K562 (cell line): ENCODE results near the gene CPLX1. TPM values are rescaled to one million over a fixed set of nuclear protein-coding genes. Genes with fewer than 3 reads are reported as not detected.

ENCODE experiments used
- ATAC-seq: fragments of 200-7000 bp; cut with Tn5 transposase; 3 replicates; pipeline ENCODE4 v1.9.1; 2020; ENCODE audit warnings: moderate library complexity
- BruUV-seq: library from RNA; stranded (reverse); fragments of 400-500 nt; replicated peaks from 2 replicates; lab custom pipeline; 2021; lab: Mats Ljungman, UMichigan
- CTCF ChIA-PET: fragments of 300-600 bp; formaldehyde crosslinking; extraction: SDS; loops from one replicate; lab custom pipeline; 2021; ENCODE audit warnings: low intra/inter-chr PET ratio; lab: Yijun Ruan, JAX
- POLR2A ChIA-PET: fragments of 300-600, 350-650 bp; sonication (Branson Sonifier 250); formaldehyde crosslinking; extraction: SDS; loops from one replicate; lab custom pipeline; 2021; ENCODE audit warnings: antibody characterized with exemption, inconsistent platforms; lab: Yijun Ruan, JAX
- DNase-seq, 4 experiments: peaks; one replicate each; pipeline versions ENCODE4 v3.0.0 to v3.0.0-alpha.2; 2011 to 2018; ENCODE audit warnings: low spot score in 3 of 4, mixed read lengths in 3 of 4; ENCODE audit errors: extremely low read depth in 1 of 4
- FAIRE-seq: peaks from 2 replicates; lab custom pipeline; 2011; peaks lifted over from hg19 to GRCh38; lab: Jason Lieb, UNC
- H2AFZ ChIP-seq: 2 replicates; pipeline ENCODE4 v1.6.0; 2011; ENCODE audit warnings: low read depth, low read length, control low read depth, inconsistent platforms
- H3K27ac ChIP-seq: fragments of 200-600 bp; 3 replicates; pipeline ENCODE4 v1.8.0; 2011; ENCODE audit warnings: low read depth, mild to moderate bottlenecking, control low read depth, inconsistent platforms, low read length, moderate library complexity, mixed read lengths; ENCODE audit errors: extremely low read depth
- H3K27me3 ChIP-seq, 2 experiments: fragments of 300-600 bp in 1 of 2; 2 replicates in 1 of 2; 3 replicates in 1 of 2; pipeline versions ENCODE4 v1.6.0 to v1.8.0; 2011; ENCODE audit warnings: inconsistent platforms in 2 of 2, low read length in 2 of 2, mild to moderate bottlenecking in 1 of 2, mixed read lengths in 1 of 2, moderate library complexity in 1 of 2; ENCODE audit not compliant: control insufficient read depth in 2 of 2, insufficient read depth in 2 of 2
- H3K36me3 ChIP-seq: fragments of 300-600 bp; 3 replicates; pipeline ENCODE4 v1.8.0; 2011; ENCODE audit warnings: mild to moderate bottlenecking, low read length, inconsistent platforms; ENCODE audit not compliant: control insufficient read depth, insufficient read depth
- H3K4me1 ChIP-seq, 2 experiments: fragments of 200-600 bp in 1 of 2; replicated peaks in 1 of 2; 2 replicates in 1 of 2; 3 replicates in 1 of 2; pipeline versions ENCODE4 v1.5.1 to v1.8.0; 2011; ENCODE audit warnings: inconsistent platforms in 2 of 2, low read length in 2 of 2, mild to moderate bottlenecking in 1 of 2, mixed read lengths in 1 of 2, moderate library complexity in 1 of 2; ENCODE audit not compliant: control insufficient read depth in 2 of 2, insufficient read depth in 2 of 2
- H3K4me2 ChIP-seq: 2 replicates; pipeline ENCODE4 v1.6.1; 2011; ENCODE audit warnings: low read length, control low read depth, inconsistent platforms, mixed read lengths; ENCODE audit not compliant: insufficient read depth
- H3K4me3 ChIP-seq: fragments of 200-600 bp; sonication (generic), shearing (Covaris generic); 2 replicates; pipeline ENCODE4 v1.5.1; 2016; ENCODE audit warnings: control low read depth, inconsistent platforms
- H3K79me2 ChIP-seq: fragments of 200-600 bp; 3 replicates; pipeline ENCODE4 v1.8.0; 2011; ENCODE audit warnings: low read length, inconsistent platforms; ENCODE audit not compliant: control insufficient read depth, insufficient read depth
- H3K9ac ChIP-seq, 2 experiments: 2 replicates each; pipeline versions ENCODE4 v1.6.0 to v1.6.1; 2011; ENCODE audit warnings: low read depth in 2 of 2, low read length in 2 of 2, control low read depth in 1 of 2, inconsistent platforms in 1 of 2, mild to moderate bottlenecking in 1 of 2, mixed read lengths in 1 of 2; ENCODE audit not compliant: insufficient read depth in 1 of 2
- H3K9me1 ChIP-seq: one replicate; pipeline ENCODE4 v1.6.0; 2011; ENCODE audit warnings: inconsistent platforms, mild to moderate bottlenecking, low read length, moderate library complexity; ENCODE audit not compliant: control insufficient read depth, insufficient read depth
- H3K9me3 ChIP-seq: replicated peaks from 2 replicates; pipeline ENCODE4 v1.5.1; 2011; ENCODE audit warnings: low read depth, low read length, inconsistent platforms; ENCODE audit not compliant: control insufficient read depth, insufficient read depth
- H4K20me1 ChIP-seq: replicated peaks from 2 replicates; pipeline ENCODE4 v1.6.1; 2011; ENCODE audit warnings: low read length, inconsistent platforms, mixed read lengths; ENCODE audit not compliant: control insufficient read depth, insufficient read depth
- ATF2 ChIP-seq: sonication (generic); formaldehyde crosslinking; IDR thresholded peaks from 2 replicates; pipeline ENCODE4 v1.8.1; 2022; ENCODE audit warnings: missing genetic modification reagents
- HDAC1 ChIP-seq, 2 experiments: fragments of 450-650 bp; IDR thresholded peaks; 2 replicates each; pipeline ENCODE4 v1.6.1; 2016 to 2017; ENCODE audit warnings: inconsistent platforms in 1 of 2, mild to moderate bottlenecking in 1 of 2, moderate library complexity in 1 of 2
- HNRNPL ChIP-seq: fragments of 200-400 bp; formaldehyde crosslinking; IDR thresholded peaks from 2 replicates; pipeline ENCODE4 v1.6.1; 2017; ENCODE audit warnings: low read depth, mild to moderate bottlenecking, low read length
- NEUROD1 ChIP-seq: fragments of 150-350 bp; IDR thresholded peaks from 2 replicates; pipeline ENCODE4 v1.6.1; 2014; ENCODE audit warnings: borderline replicate concordance, low read length, low read depth; ENCODE audit not compliant: partially characterized antibody
- POLR2A ChIP-seq: fragments of 450-650 bp; conservative IDR thresholded peaks from 2 replicates; pipeline ENCODE4 v1.6.1; 2016
- POLR2AphosphoS2 ChIP-seq: IDR thresholded peaks from 2 replicates; pipeline ENCODE4 v1.6.1; 2012; ENCODE audit warnings: low read length, improper control_type of control experiment
- POLR2AphosphoS5 ChIP-seq: IDR thresholded peaks from 2 replicates; pipeline ENCODE4 v1.6.1; 2011; ENCODE audit warnings: mild to moderate bottlenecking, low read depth, low read length, moderate library complexity; ENCODE audit not compliant: control insufficient read depth, insufficient read depth
- POLR2B ChIP-seq: fragments of 450-650 bp; IDR thresholded peaks from 2 replicates; pipeline ENCODE4 v1.6.1; 2018; ENCODE audit warnings: low read depth; ENCODE audit not compliant: partially characterized antibody
- POLR2G ChIP-seq: fragments of 200-400 bp; formaldehyde crosslinking; IDR thresholded peaks from 2 replicates; pipeline ENCODE4 v1.6.1; 2017; ENCODE audit warnings: low read depth, mild to moderate bottlenecking, antibody characterized with exemption, low read length, moderate library complexity
- RBFOX2 ChIP-seq: fragments of 200-400 bp; formaldehyde crosslinking; IDR thresholded peaks from 2 replicates; pipeline ENCODE4 v1.6.1; 2017; ENCODE audit warnings: low read depth, mild to moderate bottlenecking, low read length, moderate library complexity
- RBM25 ChIP-seq: fragments of 200-400 bp; formaldehyde crosslinking; IDR thresholded peaks from 2 replicates; pipeline ENCODE4 v1.6.1; 2018; ENCODE audit warnings: low read length, low read depth, moderate library complexity; ENCODE audit not compliant: severe bottlenecking
- SUPT5H ChIP-seq: fragments of 450-650 bp; IDR thresholded peaks from 2 replicates; pipeline ENCODE4 v1.6.1; 2016
- THRA ChIP-seq: fragments of 450-650 bp; IDR thresholded peaks from 2 replicates; pipeline ENCODE4 v1.6.1; 2017; ENCODE audit warnings: mild to moderate bottlenecking, moderate library complexity
- ZNF121 ChIP-seq: sonication (generic); formaldehyde crosslinking; conservative IDR thresholded peaks from 2 replicates; pipeline ENCODE4 v1.8.0; 2022; ENCODE audit warnings: missing genetic modification reagents
- WGBS: fragments of 100-300 bp; shearing (Covaris generic); methylation state at CpG from one replicate; pipeline ENCODE4 v1.1.6; 2016; ENCODE audit warnings: low coverage, mixed read lengths; ENCODE audit not compliant: insufficient coverage; ENCODE audit errors: missing lambda C conversion rate; 5-methylcytosine and 5-hydroxymethylcytosine counted together
- in situ Hi-C: fragments of 300-500 bp; cut with MboI; formaldehyde crosslinking; loops from 4 replicates; pipeline ENCODE4 v1.15.0; 2018; ENCODE audit warnings: inconsistent platforms, mixed read lengths
- intact Hi-C: fragments of 100-400 bp; cut with micrococcal nuclease; formaldehyde crosslinking; loops from 2 replicates; pipeline ENCODE4 v1.14.2; 2022
- polyA plus RNA-seq, 8 experiments: library from polyadenylated mRNA; depleted of rRNA in 4 of 8; stranded (reverse) in 5 of 8; unstranded in 3 of 8; fragments of >200 nt; fragmentation: Nextera tagmentation in 2 of 8; fragmentation: Illumina TruSeq in 1 of 8; extraction: Ambion mirVana in 2 of 8; extraction: Trizol in 1 of 8; gene quantifications; 2 replicates each; pipeline versions ENCODE4 v1.2.1 to v1.2.3, GENCODE V29; 2011 to 2014; ENCODE audit warnings: inconsistent platforms in 1 of 8, missing spikeins in 1 of 8
- total RNA-seq, 7 experiments: library from RNA; depleted of rRNA in 6 of 7; stranded (reverse); fragments of >200 nt in 6 of 7; fragmentation: Illumina TruSeq in 2 of 7; extraction: Trizol in 2 of 7; gene quantifications; 2 replicates each; pipeline versions ENCODE4 v1.2.1 to v1.2.3, GENCODE V29; 2011 to 2021; ENCODE audit warnings: low replicate concordance in 1 of 7

The CPLX1 gene
- total and polyA plus RNA-seq, 9 of the 15 experiments (the other 6 are each of a cell fraction or from before 2014, with no cell fraction given) = 0.03 to 3.3 (median 0.17) TPM; not detected in 2

DNA sequence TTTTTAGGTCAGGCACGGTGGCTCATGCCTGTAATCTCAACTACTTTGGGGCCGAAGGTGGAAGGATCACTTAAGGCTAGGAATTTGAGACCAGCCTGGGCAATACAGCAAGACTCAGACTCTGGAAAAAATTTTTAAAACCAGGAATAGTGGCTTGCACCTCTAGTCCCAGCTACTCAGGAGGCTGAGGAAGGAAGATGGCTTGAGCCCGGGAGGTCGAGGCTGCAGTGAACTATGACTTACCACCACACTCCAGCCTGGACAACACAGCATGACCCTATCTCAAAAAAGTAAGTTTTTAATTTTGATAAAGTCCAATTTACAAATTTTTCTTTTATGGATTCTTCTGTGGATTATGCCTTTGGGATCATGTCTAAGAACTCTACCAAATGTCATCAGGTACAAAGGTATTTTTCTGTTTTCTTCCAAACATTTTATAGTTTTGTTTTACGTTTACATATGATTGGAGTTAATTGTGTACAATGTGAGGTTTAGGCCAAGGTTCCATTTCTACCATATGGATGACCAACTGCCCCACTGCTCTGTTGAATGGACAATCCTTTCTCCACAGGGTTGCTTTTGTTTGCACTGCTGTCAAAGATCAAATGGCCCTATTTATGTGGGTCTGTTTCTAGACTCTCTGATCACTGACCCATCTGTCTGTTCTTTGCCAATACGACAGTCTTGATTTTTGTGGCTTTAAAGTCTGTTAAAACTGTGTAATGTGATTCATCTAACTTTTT lies 48.2 kb downstream of the CPLX1 start (continued):
- no peak for TF ChIP-seq POLR2AphosphoS5
- TF ChIP-seq POLR2B = peak; percentile 8
- TF ChIP-seq RBM25 = peak; percentile 54
- TF ChIP-seq ZNF121 (CRISPR knock-in tag) = peak; percentile 95
- no peak for TF ChIP-seq NEUROD1

DNA sequence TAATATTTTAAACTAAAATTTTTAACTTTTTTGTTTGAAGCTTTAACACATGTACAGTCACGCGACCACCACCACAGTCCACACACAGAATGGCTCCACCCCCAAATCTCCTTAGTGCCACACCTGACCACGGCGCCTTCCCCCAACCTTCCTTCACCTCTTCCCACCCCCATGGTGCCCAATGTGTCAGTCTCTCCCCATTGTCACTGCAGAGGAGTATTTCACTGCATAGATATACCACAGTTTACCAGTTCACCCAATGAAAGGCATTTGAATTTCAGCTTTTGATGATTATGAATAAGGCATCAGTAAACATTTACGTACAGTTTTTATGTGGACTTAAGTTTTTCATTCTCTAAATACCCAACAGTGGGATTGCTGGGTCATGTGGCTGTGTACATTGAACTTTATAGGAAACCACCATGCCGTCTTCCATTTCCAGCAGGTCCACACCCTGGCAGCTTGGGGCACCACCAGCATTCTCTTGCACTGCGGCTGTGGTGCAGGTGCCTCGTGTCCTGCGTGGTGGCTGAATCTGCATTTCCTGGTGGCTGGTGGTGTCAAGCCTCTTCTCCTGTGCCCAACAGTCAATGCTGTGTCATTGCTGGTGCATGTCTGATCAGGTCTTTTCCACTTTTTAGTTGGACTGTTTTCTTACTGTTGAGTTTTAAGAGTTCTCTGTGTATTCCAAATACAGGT lies 49.0 kb downstream of the CPLX1 start:
- 98% methylated on average over 9 of the region's 9 CpGs for WGBS
- CTCF ChIA-PET = no interaction called here
- Histone ChIP-seq H3K36me3 (peaks cover 85% of the 10 kb centered on the region), H3K9me1 (no peaks in the 10 kb centered on the region), H3K9me3 (peaks cover 3% of the 10 kb centered on the region), H3K4me1 (peaks cover 6 to 26% of the 10 kb centered on the region in 2 experiments; a peak in 4 of 5 replicates), H3K27ac (no peak overlapping the region), H3K4me3 (no peak overlapping the region), H3K9ac (0 out of 4 replicates have a peak overlapping the region, but pooled peaks of 1 of the 2 experiments have one; percentile 55), H4K20me1 (peaks cover 4% of the 10 kb centered on the region; the same call in 1 of the 2 replicates), H2AFZ (no peak overlapping the region), H3K4me2 (no peak overlapping the region; the same call in 1 of the 2 replicates), H3K27me3 (no peaks in the 10 kb centered on the region), H3K79me2 (peaks cover 92% of the 10 kb centered on the region)
- no peak for ATAC-seq
- no peak for FAIRE-seq
- intact Hi-C loops (no loop called here), in situ Hi-C loops (no loop called here)
- POLR2A ChIA-PET = interaction anchor here (0.7 to 3.0 kb wide), 3 partner anchors 11 to 63 kb away, joined by 3 to 17 read pairs (median 3); no protein-coding TSS in a partner anchor
- no peak for DNase-seq
- BruUV-seq = no TSS peak
- TF ChIP-seq RBFOX2 = peak; percentile 35; the same call in 1 of the 2 replicates
- 0 out of 2 replicates have a peak, but pooled peaks have one; percentile 22 for TF ChIP-seq POLR2A
- 0 out of 2 replicates have a peak, but pooled peaks have one; percentile 27 for TF ChIP-seq POLR2AphosphoS2
- TF ChIP-seq HDAC1 (IDR thresholded peaks at IDR 0.05) = no peak
- peak; percentile 54 for TF ChIP-seq POLR2G
- no peak for TF ChIP-seq HNRNPL
- TF ChIP-seq THRA = no peak
- TF ChIP-seq ATF2 (CRISPR knock-in tag) = no peak
- peak; percentile 27 for TF ChIP-seq POLR2B
- peak; percentile 36; the same call in 1 of the 2 replicates for TF ChIP-seq SUPT5H
